A549 (cell line): Measurements from ENCODE around the gene DISC1. TPM values are rescaled to one million over a fixed set of nuclear protein-coding genes. Genes with fewer than 3 reads are reported as not detected.

ENCODE experiments used
- ATAC-seq, 2 experiments: fragments of 200-7000 bp in 1 of 2; fragments of >200 bp in 1 of 2; cut with Nextera tagmentation in 1 of 2; cut with Tn5 transposase in 1 of 2; 3 replicates each; pipeline versions ENCODE4 v1.8.0 to v1.9.1; 2018 to 2020; ENCODE audit warnings: mild to moderate bottlenecking in 1 of 2, moderate library complexity in 1 of 2
- CTCF ChIA-PET: fragments of 300-600 bp; sonication (Branson Sonifier 250); formaldehyde crosslinking; extraction: SDS; loops from one replicate; lab custom pipeline; 2021; ENCODE audit warnings: antibody characterized with exemption, inconsistent platforms; lab: Yijun Ruan, JAX
- POLR2A ChIA-PET: fragments of 350-600 bp; formaldehyde crosslinking; extraction: SDS; loops from one replicate; lab custom pipeline; 2021; ENCODE audit warnings: antibody characterized with exemption, inconsistent platforms; lab: Yijun Ruan, JAX
- DNase-seq, 2 experiments: peaks; one replicate each; pipeline versions ENCODE4 v3.0.0 to v3.0.0-alpha.2; 2011 to 2016; ENCODE audit warnings: low read depth in 1 of 2, low spot score in 1 of 2
- FAIRE-seq: peaks from 2 replicates; lab custom pipeline; 2011; peaks lifted over from hg19 to GRCh38; lab: Jason Lieb, UNC
- H3K27ac ChIP-seq, 2 experiments: fragments of >200 bp; sonication (Bioruptor Twin); formaldehyde crosslinking; 3 replicates each; pipeline ENCODE4 v1.5.1; 2016 to 2017
- H3K4me1 ChIP-seq: fragments of >200 bp; sonication (Bioruptor Twin); formaldehyde crosslinking; 3 replicates; pipeline ENCODE4 v1.6.1; 2016
- H3K4me2 ChIP-seq: fragments of >200 bp; sonication (Bioruptor Twin); formaldehyde crosslinking; 3 replicates; pipeline ENCODE4 v1.6.1; 2016
- H3K4me3 ChIP-seq: fragments of >200 bp; sonication (Bioruptor Twin); formaldehyde crosslinking; 3 replicates; pipeline ENCODE4 v1.5.1; 2016
- H3K9me3 ChIP-seq: fragments of >200 bp; sonication (Bioruptor Twin); formaldehyde crosslinking; 3 replicates; pipeline ENCODE4 v1.6.1; 2016
- CHD4 ChIP-seq: fragments of 200-600 bp; sonication (generic); IDR thresholded peaks from 2 replicates; pipeline ENCODE4 v1.6.1; 2016; ENCODE audit warnings: antibody characterized with exemption, mild to moderate bottlenecking, borderline replicate concordance
- EHF ChIP-seq: fragments of 250-450 bp; sonication (Bioruptor Pico); IDR thresholded peaks from 2 replicates; pipeline ENCODE4 v1.5.0; 2020; ENCODE audit warnings: mild to moderate bottlenecking
- ESRRA ChIP-seq: fragments of 150-350 bp; IDR thresholded peaks from 2 replicates; pipeline ENCODE4 v1.6.1; 2014; ENCODE audit warnings: mild to moderate bottlenecking, low read length, borderline replicate concordance
- HDAC2 ChIP-seq: fragments of 200-600 bp; sonication (generic); IDR thresholded peaks from 2 replicates; pipeline ENCODE4 v1.6.1; 2016
- HOXA7 ChIP-seq: fragments of 250-450 bp; sonication (Bioruptor Pico); IDR thresholded peaks from 2 replicates; pipeline ENCODE4 v1.5.0; 2020; ENCODE audit warnings: mild to moderate bottlenecking, moderate library complexity
- KDM1A ChIP-seq: fragments of 200-600 bp; sonication (generic); IDR thresholded peaks from 2 replicates; pipeline ENCODE4 v1.6.1; 2016; ENCODE audit warnings: low read depth, mild to moderate bottlenecking
- KDM5A ChIP-seq: fragments of 200-600 bp; sonication (generic); IDR thresholded peaks from 2 replicates; pipeline ENCODE4 v1.6.1; 2016; ENCODE audit warnings: antibody characterized with exemption, mild to moderate bottlenecking
- MAZ ChIP-seq: fragments of 150-350 bp; IDR thresholded peaks from 2 replicates; pipeline ENCODE4 v1.6.1; 2014; ENCODE audit warnings: antibody characterized with exemption, low read depth, low read length, borderline replicate concordance
- MYC ChIP-seq: IDR thresholded peaks from 2 replicates; pipeline ENCODE4 v1.6.1; 2012; ENCODE audit warnings: mild to moderate bottlenecking, inconsistent platforms, low read length, improper control_type of control experiment, borderline replicate concordance
- NFE2L2 ChIP-seq: fragments of 150-350 bp; conservative IDR thresholded peaks from 2 replicates; pipeline ENCODE4 v1.6.1; 2014; ENCODE audit warnings: low read length
- PHF8 ChIP-seq: fragments of 200-600 bp; sonication (generic); IDR thresholded peaks from 2 replicates; pipeline ENCODE4 v1.6.1; 2016; ENCODE audit warnings: low read depth, mild to moderate bottlenecking, antibody characterized with exemption, moderate library complexity, borderline replicate concordance
- POLR2A ChIP-seq: IDR thresholded peaks from 2 replicates; pipeline ENCODE4 v1.6.1; 2012; ENCODE audit warnings: mild to moderate bottlenecking, low read length
- POLR2AphosphoS2 ChIP-seq: conservative IDR thresholded peaks from 2 replicates; pipeline ENCODE4 v1.6.1; 2012; ENCODE audit warnings: low read length, improper control_type of control experiment, inconsistent platforms
- RAD21 ChIP-seq, 2 experiments: fragments of >200 bp in 1 of 2; sonication (Bioruptor Twin) in 1 of 2; formaldehyde crosslinking in 1 of 2; IDR thresholded peaks in 1 of 2; conservative IDR thresholded peaks in 1 of 2; 2 replicates in 1 of 2; 3 replicates in 1 of 2; pipeline ENCODE4 v1.6.1; 2012 to 2018; ENCODE audit warnings: inconsistent platforms in 1 of 2
- RCOR1 ChIP-seq: fragments of 150-350 bp; IDR thresholded peaks from 2 replicates; pipeline ENCODE4 v1.6.1; 2014; ENCODE audit warnings: antibody characterized with exemption, low read length, low read depth
- TFCP2L1 ChIP-seq: fragments of 250-450 bp; sonication (Bioruptor Pico); IDR thresholded peaks from 2 replicates; pipeline ENCODE4 v1.5.0; 2021; ENCODE audit warnings: mild to moderate bottlenecking
- TP53 ChIP-seq: fragments of 250-450 bp; sonication (Bioruptor Pico); IDR thresholded peaks from 2 replicates; pipeline ENCODE4 v1.5.0; 2021; ENCODE audit warnings: mild to moderate bottlenecking, moderate library complexity
- ZFP36 ChIP-seq: fragments of 450-650 bp; IDR thresholded peaks from 2 replicates; pipeline ENCODE4 v1.6.1; 2014; ENCODE audit warnings: borderline replicate concordance; ENCODE audit not compliant: partially characterized antibody
- ZNF302 ChIP-seq: fragments of 250-450 bp; sonication (Bioruptor Pico); IDR thresholded peaks from 2 replicates; pipeline ENCODE4 v1.9.0; 2021; ENCODE audit warnings: inconsistent platforms, mild to moderate bottlenecking, moderate library complexity
- ZSCAN20 ChIP-seq: fragments of 250-450 bp; sonication (Bioruptor Pico); IDR thresholded peaks from 2 replicates; pipeline ENCODE4 v1.8.0; 2022; ENCODE audit warnings: mild to moderate bottlenecking, moderate library complexity
- WGBS: methylation state at CpG from one replicate; pipeline ENCODE4 v1.1.6; 2017; ENCODE audit errors: missing lambda C conversion rate; 5-methylcytosine and 5-hydroxymethylcytosine counted together
- polyA plus RNA-seq, 4 experiments: library from polyadenylated mRNA; depleted of rRNA in 3 of 4; stranded (reverse); fragments of >200 nt; fragmentation: RNase III in 1 of 4; extraction: RNeasy Plus Mini Kit Qiagen cat#74134 plus additional on column Dnase treatment in 1 of 4; gene quantifications; 2 replicates in 3 of 4; 3 replicates in 1 of 4; pipeline ENCODE4 v1.2.3, GENCODE V29; 2011 to 2017
- TF ChIP-seq, protein P1 (sequence below): fragments of >200 bp; sonication (Bioruptor Twin); formaldehyde crosslinking; IDR thresholded peaks from 3 replicates; pipeline ENCODE4 v1.5.1; 2016
- TF ChIP-seq, protein P2 (sequence below): IDR thresholded peaks from 2 replicates; pipeline ENCODE4 v1.6.1; 2012
- TF ChIP-seq, protein P3 (sequence below): fragments of >200 bp; sonication (Bioruptor Twin); formaldehyde crosslinking; IDR thresholded peaks from 2 replicates; pipeline ENCODE4 v1.6.1; 2016

Gene DISC1
- polyA plus RNA-seq, 2 of the 4 experiments (the other 2 are of a cell fraction) = 0.39 to 0.74 TPM

GRCh38 chr1:232031156-232031555 lies 404.6 kb downstream of the DISC1 start:
- H3K4me2 ChIP-seq = no peak overlapping the region
- ATAC-seq (no peak), FAIRE-seq (no peak), DNase-seq (no peak)
- no peaks in the 10 kb centered on the region for H3K4me1 ChIP-seq
- TF ChIP-seq CHD4 (no peak), MYC (no peak), KDM1A (no peak), ZSCAN20 (CRISPR knock-in tag) (no peak), PHF8 (no peak), ZNF302 (CRISPR knock-in tag) (no peak), ESRRA (no peak), HOXA7 (CRISPR knock-in tag) (no peak), MAZ (no peak), NFE2L2 (no peak), POLR2AphosphoS2 (no peak)
- TF ChIP-seq, protein P1, sequence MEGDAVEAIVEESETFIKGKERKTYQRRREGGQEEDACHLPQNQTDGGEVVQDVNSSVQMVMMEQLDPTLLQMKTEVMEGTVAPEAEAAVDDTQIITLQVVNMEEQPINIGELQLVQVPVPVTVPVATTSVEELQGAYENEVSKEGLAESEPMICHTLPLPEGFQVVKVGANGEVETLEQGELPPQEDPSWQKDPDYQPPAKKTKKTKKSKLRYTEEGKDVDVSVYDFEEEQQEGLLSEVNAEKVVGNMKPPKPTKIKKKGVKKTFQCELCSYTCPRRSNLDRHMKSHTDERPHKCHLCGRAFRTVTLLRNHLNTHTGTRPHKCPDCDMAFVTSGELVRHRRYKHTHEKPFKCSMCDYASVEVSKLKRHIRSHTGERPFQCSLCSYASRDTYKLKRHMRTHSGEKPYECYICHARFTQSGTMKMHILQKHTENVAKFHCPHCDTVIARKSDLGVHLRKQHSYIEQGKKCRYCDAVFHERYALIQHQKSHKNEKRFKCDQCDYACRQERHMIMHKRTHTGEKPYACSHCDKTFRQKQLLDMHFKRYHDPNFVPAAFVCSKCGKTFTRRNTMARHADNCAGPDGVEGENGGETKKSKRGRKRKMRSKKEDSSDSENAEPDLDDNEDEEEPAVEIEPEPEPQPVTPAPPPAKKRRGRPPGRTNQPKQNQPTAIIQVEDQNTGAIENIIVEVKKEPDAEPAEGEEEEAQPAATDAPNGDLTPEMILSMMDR = no peak
- no peaks in the 10 kb centered on the region for H3K9me3 ChIP-seq
- no peak overlapping the region for H3K27ac ChIP-seq
- ChIA-PET CTCF (no interaction called here), POLR2A (no interaction called here)
- H3K4me3 ChIP-seq = no peak overlapping the region

GRCh38 chr1:232033285-232033684 lies 406.7 kb downstream of the DISC1 start:
- 64% methylated on average over 4 of the region's 4 CpGs for WGBS
- TF ChIP-seq POLR2A (no peak), ZFP36 (no peak)
- ATAC-seq (no peak), FAIRE-seq (no peak), DNase-seq (no peak)
- ChIA-PET POLR2A (no interaction called here), CTCF (interaction anchor here (1.0 to 1.2 kb wide), 2 partner anchors 260 to 277 kb away, joined by 3 read pairs; no protein-coding TSS in a partner anchor)
- H3K4me3 ChIP-seq = no peak overlapping the region
- H3K27ac ChIP-seq = no peak overlapping the region
- H3K4me1 ChIP-seq = no peaks in the 10 kb centered on the region
- H3K4me2 ChIP-seq = no peak overlapping the region
- no peaks in the 10 kb centered on the region for H3K9me3 ChIP-seq

- no peak for ATAC-seq
- no peak for DNase-seq
- TF ChIP-seq HDAC2 = no peak
- TF ChIP-seq, protein P2, sequence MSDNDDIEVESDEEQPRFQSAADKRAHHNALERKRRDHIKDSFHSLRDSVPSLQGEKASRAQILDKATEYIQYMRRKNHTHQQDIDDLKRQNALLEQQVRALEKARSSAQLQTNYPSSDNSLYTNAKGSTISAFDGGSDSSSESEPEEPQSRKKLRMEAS = no peak
- TF ChIP-seq ZSCAN20 (CRISPR knock-in tag) = no peak
- no peak for TF ChIP-seq POLR2A
- no peak for TF ChIP-seq RCOR1
- no peak for TF ChIP-seq RAD21 (conservative IDR thresholded peaks at IDR 0.05 in 1 of 2, IDR thresholded peaks at IDR 0.05 in 1 of 2)
- TF ChIP-seq TFCP2L1 = no peak
- no peak for TF ChIP-seq ZFP36
- TF ChIP-seq EHF (CRISPR knock-in tag) = no peak
- no peak for TF ChIP-seq PHF8
- TF ChIP-seq TP53 (CRISPR knock-in tag) = no peak
- TF ChIP-seq, protein P3, sequence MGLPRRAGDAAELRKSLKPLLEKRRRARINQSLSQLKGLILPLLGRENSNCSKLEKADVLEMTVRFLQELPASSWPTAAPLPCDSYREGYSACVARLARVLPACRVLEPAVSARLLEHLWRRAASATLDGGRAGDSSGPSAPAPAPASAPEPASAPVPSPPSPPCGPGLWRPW = no peak
- no peak for TF ChIP-seq KDM5A
- 95% methylated on average over 1 of the region's 1 CpG for WGBS
- Histone ChIP-seq H3K4me3 (no peak overlapping the region), H3K9me3 (no peaks in the 10 kb centered on the region), H3K4me1 (no peaks in the 10 kb centered on the region), H3K27ac (no peak overlapping the region), H3K4me2 (no peak overlapping the region)
- CTCF ChIA-PET = no interaction called here
- POLR2A ChIA-PET = no interaction called here
- FAIRE-seq = no peak
These were observed 408.0 kb downstream of the DISC1 start for GRCh38 chr1:232034556-232034955.
